HL-60/S4 treated with phorbol 12-myristate 13-acetate at 8.2 ng/mL for 4 days and 3 days (cell line): ENCODE data around the gene CCDC85C.

Experiments
- in situ Hi-C: fragments of 300-500 bp; cut with MboI; formaldehyde crosslinking; loops from 2 replicates; pipeline ENCODE4 v1.15.0; 2022; ENCODE audit warnings: low sequenced_read_pairs

The CCDC85C gene

DNA sequence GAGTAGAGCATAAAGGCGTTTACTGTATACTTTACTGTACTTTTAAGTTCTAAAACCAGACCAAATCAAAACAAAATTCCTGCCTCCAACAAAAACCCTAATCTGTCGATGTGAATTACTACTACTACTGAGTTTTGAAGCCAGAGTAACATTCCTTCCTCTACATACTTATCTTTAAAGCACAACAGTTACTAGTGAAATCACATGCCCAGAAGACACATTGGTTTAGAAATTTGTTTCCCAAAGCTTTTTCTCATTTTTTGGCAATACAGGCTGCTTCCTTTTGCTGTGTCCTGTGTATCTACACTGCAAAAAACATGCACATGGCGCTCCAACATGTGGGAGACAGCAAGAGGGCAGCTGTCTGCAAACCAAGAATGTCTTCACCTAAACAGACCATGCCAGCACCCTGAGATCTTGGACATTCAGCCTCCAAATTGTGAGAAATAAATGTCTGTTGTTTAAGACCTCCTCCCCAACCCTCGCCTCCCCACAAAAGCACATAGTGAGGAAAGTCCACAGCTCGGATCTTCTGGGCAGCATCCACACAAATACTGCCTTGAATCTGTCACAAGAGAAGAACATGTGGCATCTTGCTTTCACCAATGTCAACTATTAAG is 144.4 kb downstream of the CCDC85C start:
- in situ Hi-C loops: no loop called here

DNA sequence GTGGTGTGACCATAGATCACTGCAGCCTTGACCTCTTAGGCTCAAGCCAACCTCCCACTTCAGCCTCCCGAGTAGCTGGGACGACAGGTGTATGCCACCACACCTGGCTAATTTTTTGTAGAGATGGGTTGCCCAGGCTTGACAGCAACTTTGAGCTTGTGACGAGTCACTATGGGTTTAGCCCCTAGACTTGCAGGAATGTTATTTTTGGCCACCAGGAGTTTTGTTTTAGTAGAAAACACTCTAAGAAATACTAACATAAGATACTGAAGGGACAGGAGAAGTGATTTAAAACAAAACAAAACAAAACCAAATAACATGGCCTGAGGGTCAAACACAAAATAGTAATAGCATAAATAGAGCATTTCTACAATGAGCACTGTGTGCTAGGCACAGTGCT is 149.8 kb downstream of the CCDC85C start:
- in situ Hi-C loops: no loop called here

DNA sequence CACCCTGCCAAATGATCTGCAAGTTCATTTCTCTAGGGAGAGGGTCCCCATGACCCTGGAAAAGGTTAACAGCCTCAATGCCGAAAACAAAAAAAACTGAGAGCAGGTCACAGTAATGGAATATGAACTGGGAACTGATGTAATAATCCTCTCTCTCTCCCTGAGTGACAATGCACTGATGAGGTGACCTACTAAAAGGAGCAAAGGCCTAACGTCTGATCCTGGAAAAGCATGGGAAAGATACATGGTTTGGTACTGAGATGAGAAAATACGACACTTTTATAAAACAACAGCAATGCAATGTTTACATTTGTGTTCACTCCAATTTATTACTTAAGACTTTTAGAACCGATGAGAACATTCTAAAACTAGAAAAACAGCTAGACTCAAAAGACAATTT is 151.0 kb downstream of the CCDC85C start:
- in situ Hi-C loops: no loop called here

DNA sequence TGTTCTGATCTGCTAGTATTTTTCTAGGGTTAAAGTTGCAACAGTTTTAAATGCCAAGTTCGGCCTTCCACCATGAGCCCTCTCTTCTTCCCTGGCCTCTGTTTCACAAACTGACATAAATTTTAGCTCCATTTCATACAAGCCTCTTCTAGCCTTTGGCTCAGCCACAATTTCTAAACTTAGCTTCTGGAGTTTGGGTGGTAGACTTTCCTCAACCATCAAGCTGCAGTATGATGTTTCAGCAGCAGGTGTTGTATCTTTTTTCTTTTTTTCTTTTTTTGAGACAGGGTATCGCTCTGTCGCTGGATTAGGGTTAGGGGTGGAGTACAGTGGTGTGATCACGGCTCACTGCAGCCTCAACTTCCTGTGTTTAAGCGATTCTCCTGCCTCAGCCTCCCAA is 152.8 kb downstream of the CCDC85C start:
- in situ Hi-C loops: no loop called here

DNA sequence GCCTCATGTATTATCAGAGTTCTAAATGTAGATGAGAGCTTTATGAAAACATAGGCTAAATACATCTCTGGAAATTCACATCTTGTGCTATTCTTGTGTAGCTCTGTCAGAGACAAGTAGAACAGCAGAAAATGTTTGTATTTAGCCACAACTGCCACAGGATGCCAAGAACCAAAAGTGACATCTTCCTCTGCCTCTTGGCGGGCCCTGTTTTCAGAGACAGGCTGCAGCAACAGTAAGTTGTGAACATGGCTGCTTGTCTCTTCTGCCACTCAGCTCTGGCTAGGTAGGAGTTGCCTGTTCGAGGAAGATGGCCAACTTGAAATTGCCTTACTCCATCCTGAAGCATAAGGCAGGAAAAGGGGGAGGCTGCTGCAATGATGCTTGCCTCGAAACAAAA is 153.7 kb downstream of the CCDC85C start:
- in situ Hi-C loops: no loop called here
